C1 segment of cervical spinal cord (tissue), 14 donors: Measurements from ENCODE around the gene LUC7L.

Experiments used
- DNase-seq, 14 donors: peaks; one replicate each; lab custom pipeline; 2025; lab: John Stamatoyannopoulos, UW

LUC7L gene

GRCh38 chr16:143456-143855, 85.8 kb downstream of the LUC7L start:
- no peak for DNase-seq

GRCh38 chr16:143047-143446, 86.2 kb downstream of the LUC7L start:
- DNase-seq: no peak

GRCh38 chr16:142405-142967, 86.8 kb downstream of the LUC7L start:
- DNase-seq: peak in 5 of 14 donors; percentile 5 to 31 (median 15)

- DNase-seq: no peak
Measured at GRCh38 chr16:140175-140857, 88.9 kb downstream of the LUC7L start.
